ENCODE data around the gene TESPA1. TPM values are rescaled to one million over a fixed set of nuclear protein-coding genes. Genes with fewer than 3 reads are reported as not detected.
A peak's percentile ranks its signal among the peaks of the same experiment; 100 is the strongest.

Gene TESPA1
- total RNA-seq, 1 experiment from 2014 or later, result not detected

DNA sequence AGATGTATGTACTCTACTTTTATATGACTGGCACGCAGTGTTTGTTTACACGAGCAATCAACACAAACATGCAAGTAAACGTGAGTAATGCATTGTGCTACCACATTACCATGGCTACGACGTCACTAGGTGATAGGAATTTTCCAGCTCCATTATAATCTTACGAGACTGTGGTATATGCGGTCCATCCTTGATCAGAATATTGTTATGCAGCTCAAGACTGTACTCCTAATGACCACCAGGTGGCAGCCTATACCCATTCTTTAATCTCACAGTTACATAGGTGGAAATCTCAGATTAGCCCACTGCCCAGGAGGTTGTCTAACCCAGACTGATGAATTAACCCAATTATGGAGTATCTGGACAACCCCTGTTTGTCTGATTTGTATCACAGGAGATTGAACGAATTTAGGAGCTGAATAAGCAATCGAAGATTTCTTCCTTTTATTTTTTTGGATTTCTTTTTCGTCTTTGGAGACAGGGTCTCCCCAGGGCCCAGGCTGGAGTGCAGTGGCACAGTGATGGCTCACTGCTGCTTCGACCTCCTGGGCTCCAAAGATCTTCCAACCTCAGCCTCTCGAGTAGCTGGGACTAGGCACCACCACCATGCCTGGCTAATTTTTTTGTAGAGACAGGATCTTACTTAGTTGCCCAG lies 8.7 kb upstream of the TESPA1 start:
- Mint-ChIP-seq H3K36me3 (ENCODE audit: insufficient read depth, unreplicated experiment) (no peaks in the 10 kb centered on the region), H3K4me1 (ENCODE audit: low read depth, unreplicated experiment) (no peaks in the 10 kb centered on the region), H3K9me3 (ENCODE audit: low read depth, unreplicated experiment) (no peaks in the 10 kb centered on the region), H3K27me3 (ENCODE audit: unreplicated experiment) (peaks cover 67% of the 10 kb centered on the region), H3K4me3 (ENCODE audit: low read depth, unreplicated experiment) (no peak overlapping the region), H3K27ac (ENCODE audit: unreplicated experiment) (no peak overlapping the region)
- peak; percentile 60 for DNase-seq
- CTCF ChIA-PET, result interaction anchor here (0.6 to 2.5 kb wide), 13 partner anchors 9 to 291 kb away, joined by 3 to 58 read pairs (median 4); partner anchors contain the start of gene TESPA1
- intact Hi-C loops (cut with micrococcal nuclease; ENCODE audit: unreplicated experiment), result loop anchor here (1.0 to 10.0 kb wide), 4 partner anchors 75 to 621 kb away; no protein-coding TSS in a partner anchor
- no TSS peak for BruUV-seq (replicated peaks)
- peak; percentile 75 for TF ChIP-seq CTCF (IDR thresholded peaks at IDR 0.05; ENCODE audit: unreplicated experiment)

DNA sequence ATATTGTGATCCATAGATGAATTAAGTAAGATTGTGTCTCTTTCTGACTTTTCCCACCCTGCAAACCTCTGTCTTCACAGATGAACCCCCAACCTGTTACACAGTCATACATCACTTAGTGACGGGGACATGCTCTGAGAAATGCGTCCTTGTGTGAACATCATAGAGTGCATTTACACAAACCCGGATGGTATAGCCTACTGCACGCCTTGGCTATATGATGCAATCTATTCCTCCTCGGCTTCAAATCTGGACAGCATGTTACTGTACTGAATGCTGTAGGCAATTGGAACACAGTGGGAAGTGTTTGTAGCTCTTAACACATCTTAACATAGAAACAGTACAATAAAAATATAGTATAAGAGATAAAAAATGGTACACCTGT lies 7.4 kb upstream of the TESPA1 start:
- no peak for TF ChIP-seq CTCF (IDR thresholded peaks at IDR 0.05; ENCODE audit: unreplicated experiment)
- peaks cover 67% of the 10 kb centered on the region for H3K27me3 Mint-ChIP-seq (ENCODE audit: unreplicated experiment)
- DNase-seq, result no peak
- intact Hi-C loops (cut with micrococcal nuclease; ENCODE audit: unreplicated experiment), result loop anchor here (10.0 kb wide), 1 partner anchor 623 kb away; no protein-coding TSS in a partner anchor
- H3K9me3 Mint-ChIP-seq (ENCODE audit: low read depth, unreplicated experiment), result no peaks in the 10 kb centered on the region
- no peak overlapping the region for H3K4me3 Mint-ChIP-seq (ENCODE audit: low read depth, unreplicated experiment)
- CTCF ChIA-PET, result interaction anchor here (1.4 to 2.5 kb wide), 3 partner anchors 12 to 80 kb away, joined by 5 to 58 read pairs (median 14); no protein-coding TSS in a partner anchor
- no peak overlapping the region for H3K27ac Mint-ChIP-seq (ENCODE audit: unreplicated experiment)
- H3K4me1 Mint-ChIP-seq (ENCODE audit: low read depth, unreplicated experiment), result no peaks in the 10 kb centered on the region
- H3K36me3 Mint-ChIP-seq (ENCODE audit: insufficient read depth, unreplicated experiment), result no peaks in the 10 kb centered on the region
- no TSS peak for BruUV-seq (replicated peaks)

DNA sequence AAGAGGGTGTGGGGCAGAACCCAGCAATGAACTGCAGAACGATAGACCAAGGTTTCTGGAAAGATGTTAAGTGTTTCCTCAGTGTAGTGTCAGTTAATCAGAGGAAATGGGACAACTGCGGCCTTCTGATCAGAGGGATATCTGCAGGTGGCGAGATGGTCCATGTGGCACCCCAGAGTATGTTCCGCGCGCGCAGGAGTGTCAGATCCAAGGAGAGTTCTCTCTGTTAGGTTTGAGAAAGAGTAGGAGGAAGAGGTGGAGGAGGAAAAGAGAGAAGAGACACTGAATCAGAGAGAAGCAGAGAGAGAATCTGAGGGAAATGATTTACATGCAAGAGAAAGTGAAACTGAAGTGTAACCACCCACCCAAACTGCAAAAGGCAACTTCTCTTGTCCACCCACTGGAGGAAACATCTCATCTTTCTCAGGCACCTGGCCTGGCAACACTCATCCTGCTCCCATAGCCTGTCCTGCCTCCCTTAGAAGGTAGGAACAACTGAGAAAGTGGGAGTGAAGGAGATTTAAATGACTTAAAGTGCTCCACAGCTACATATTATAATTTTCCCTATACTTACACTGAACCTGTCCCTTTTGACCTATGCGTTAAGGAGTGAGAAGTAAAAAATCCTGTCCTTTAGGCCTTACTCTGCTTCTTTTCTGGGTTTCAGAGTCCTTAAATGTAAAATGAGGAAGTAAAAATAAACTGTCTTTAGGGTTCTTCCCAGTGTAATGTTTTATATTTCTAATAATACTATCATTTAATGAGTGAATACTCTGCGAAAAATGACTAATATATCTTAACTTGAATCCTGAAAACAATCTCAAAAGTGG lies 6.8 kb upstream of the TESPA1 start:
- no peak for DNase-seq
- no TSS peak for BruUV-seq (replicated peaks)
- H3K4me3 Mint-ChIP-seq (ENCODE audit: low read depth, unreplicated experiment), result no peak overlapping the region
- peaks cover 61% of the 10 kb centered on the region for H3K27me3 Mint-ChIP-seq (ENCODE audit: unreplicated experiment)
- intact Hi-C loops (cut with micrococcal nuclease; ENCODE audit: unreplicated experiment), result loop anchor here (10.0 kb wide), 1 partner anchor 623 kb away; no protein-coding TSS in a partner anchor
- CTCF ChIA-PET, result interaction anchor here (1.6 to 2.5 kb wide), 2 partner anchors 77 to 81 kb away, joined by 14 to 58 read pairs; no protein-coding TSS in a partner anchor
- no peaks in the 10 kb centered on the region for H3K9me3 Mint-ChIP-seq (ENCODE audit: low read depth, unreplicated experiment)
- no peak for TF ChIP-seq CTCF (IDR thresholded peaks at IDR 0.05; ENCODE audit: unreplicated experiment)
- H3K36me3 Mint-ChIP-seq (ENCODE audit: insufficient read depth, unreplicated experiment), result no peaks in the 10 kb centered on the region
- H3K27ac Mint-ChIP-seq (ENCODE audit: unreplicated experiment), result no peak overlapping the region
- no peaks in the 10 kb centered on the region for H3K4me1 Mint-ChIP-seq (ENCODE audit: low read depth, unreplicated experiment)

GRCh38 chr12:54989829-54990228 lies 5.3 kb upstream of the TESPA1 start:
- no peak for TF ChIP-seq CTCF (IDR thresholded peaks at IDR 0.05; ENCODE audit: unreplicated experiment)
- Mint-ChIP-seq H3K4me1 (ENCODE audit: low read depth, unreplicated experiment) (no peaks in the 10 kb centered on the region), H3K4me3 (ENCODE audit: low read depth, unreplicated experiment) (no peak overlapping the region), H3K27me3 (ENCODE audit: unreplicated experiment) (peaks cover 60% of the 10 kb centered on the region), H3K9me3 (ENCODE audit: low read depth, unreplicated experiment) (no peaks in the 10 kb centered on the region), H3K27ac (ENCODE audit: unreplicated experiment) (no peak overlapping the region), H3K36me3 (ENCODE audit: insufficient read depth, unreplicated experiment) (no peaks in the 10 kb centered on the region)
- no TSS peak for BruUV-seq (replicated peaks)
- intact Hi-C loops (cut with micrococcal nuclease; ENCODE audit: unreplicated experiment), result loop anchor here (10.0 kb wide), 1 partner anchor 625 kb away; no protein-coding TSS in a partner anchor
- CTCF ChIA-PET, result interaction anchor here (0.8 kb wide), 1 partner anchor 83 kb away, joined by 3 read pairs; no protein-coding TSS in a partner anchor
- no peak for DNase-seq
